Uterus (tissue), 2 donors: ENCODE results near the gene RAB7A.

Experiments
- POLR2A ChIP-seq, 2 donors: fragments of 450-650 bp; IDR thresholded peaks; one replicate each; pipeline ENCODE4 v1.6.1; 2016; ENCODE audit warnings: antibody characterized with exemption in 2 of 2, mild to moderate bottlenecking in 1 of 2, moderate library complexity in 1 of 2
- TF ChIP-seq, protein P1 (sequence below), 4 experiments: fragments of 200-600 bp in 2 of 4; fragments of 450-650 bp in 2 of 4; sonication (generic) in 2 of 4; IDR thresholded peaks; one replicate each; pipeline ENCODE4 v1.5.1; 2016 to 2019; ENCODE audit warnings: antibody characterized with exemption in 4 of 4, mild to moderate bottlenecking in 2 of 4, moderate library complexity in 1 of 4

GRCh38 chr3:128710816-128711433 lies 15.1 kb upstream of the RAB7A start:
- TF ChIP-seq, protein P1, sequence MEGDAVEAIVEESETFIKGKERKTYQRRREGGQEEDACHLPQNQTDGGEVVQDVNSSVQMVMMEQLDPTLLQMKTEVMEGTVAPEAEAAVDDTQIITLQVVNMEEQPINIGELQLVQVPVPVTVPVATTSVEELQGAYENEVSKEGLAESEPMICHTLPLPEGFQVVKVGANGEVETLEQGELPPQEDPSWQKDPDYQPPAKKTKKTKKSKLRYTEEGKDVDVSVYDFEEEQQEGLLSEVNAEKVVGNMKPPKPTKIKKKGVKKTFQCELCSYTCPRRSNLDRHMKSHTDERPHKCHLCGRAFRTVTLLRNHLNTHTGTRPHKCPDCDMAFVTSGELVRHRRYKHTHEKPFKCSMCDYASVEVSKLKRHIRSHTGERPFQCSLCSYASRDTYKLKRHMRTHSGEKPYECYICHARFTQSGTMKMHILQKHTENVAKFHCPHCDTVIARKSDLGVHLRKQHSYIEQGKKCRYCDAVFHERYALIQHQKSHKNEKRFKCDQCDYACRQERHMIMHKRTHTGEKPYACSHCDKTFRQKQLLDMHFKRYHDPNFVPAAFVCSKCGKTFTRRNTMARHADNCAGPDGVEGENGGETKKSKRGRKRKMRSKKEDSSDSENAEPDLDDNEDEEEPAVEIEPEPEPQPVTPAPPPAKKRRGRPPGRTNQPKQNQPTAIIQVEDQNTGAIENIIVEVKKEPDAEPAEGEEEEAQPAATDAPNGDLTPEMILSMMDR (IDR thresholded peaks at IDR 0.05): no peak
- TF ChIP-seq POLR2A (IDR thresholded peaks at IDR 0.05): no peak
